H1 (cell line): ENCODE results near the gene HCST. TPM values are rescaled to one million over a fixed set of nuclear protein-coding genes. Genes with fewer than 3 reads are reported as not detected.

ENCODE experiments used
- CHD1 ChIP-seq: IDR thresholded peaks from 2 replicates; pipeline ENCODE4 v1.6.1; 2012; ENCODE audit warnings: low read depth, low read length, improper control_type of control experiment
- CREB1 ChIP-seq: IDR thresholded peaks from 2 replicates; pipeline ENCODE4 v1.6.1; 2012; ENCODE audit warnings: inconsistent platforms
- EP300 ChIP-seq, 2 experiments: IDR thresholded peaks; 1 replicate in 1 of 2; 2 replicates in 1 of 2; pipeline ENCODE4 v1.6.1; 2011 to 2012; ENCODE audit warnings: low read depth in 2 of 2, low read length in 2 of 2, mild to moderate bottlenecking in 2 of 2, borderline replicate concordance in 1 of 2, inconsistent platforms in 1 of 2, moderate library complexity in 1 of 2
- NANOG ChIP-seq: IDR thresholded peaks from 2 replicates; pipeline ENCODE4 v1.6.1; 2011; ENCODE audit warnings: low read length, low read depth, mild to moderate bottlenecking, inconsistent platforms; ENCODE audit not compliant: insufficient read depth, poor library complexity, severe bottlenecking
- RAD21 ChIP-seq, 2 experiments: IDR thresholded peaks in 1 of 2; conservative IDR thresholded peaks in 1 of 2; 2 replicates each; pipeline ENCODE4 v1.6.1; 2011; ENCODE audit warnings: low read depth in 2 of 2, low read length in 2 of 2, improper control_type of control experiment in 1 of 2, inconsistent platforms in 1 of 2, mild to moderate bottlenecking in 1 of 2, moderate library complexity in 1 of 2
- RBBP5 ChIP-seq: IDR thresholded peaks from 2 replicates; pipeline ENCODE4 v1.7.1; 2012; ENCODE audit warnings: low read depth, mild to moderate bottlenecking, inconsistent platforms, low read length, moderate library complexity, borderline replicate concordance
- SIX5 ChIP-seq: IDR thresholded peaks from 2 replicates; pipeline ENCODE4 v1.6.1; 2011; ENCODE audit warnings: mild to moderate bottlenecking, low read depth, low read length
- TBP ChIP-seq: IDR thresholded peaks from 2 replicates; pipeline ENCODE4 v1.6.1; 2011; ENCODE audit warnings: low read depth, low read length, improper control_type of control experiment
- polyA plus RNA-seq, 7 experiments: library from polyadenylated mRNA; depleted of rRNA in 3 of 7; stranded (reverse) in 5 of 7; unstranded in 2 of 7; fragments of >200 nt in 5 of 7; fragments of 200-250 nt in 2 of 7; gene quantifications; 1 replicate in 5 of 7; 2 replicates in 1 of 7; 4 replicates in 1 of 7; pipeline versions ENCODE4 v1.2.1 to v1.2.3, GENCODE V29; 2011 to 2013; ENCODE audit warnings: missing spikeins in 2 of 7, mixed read lengths in 2 of 7
- total RNA-seq: library from RNA; stranded (reverse); fragmentation: NEBNext Ultra II Directional; extraction: Animal tissue kit (Norgen Biotek cat#: 25700); gene quantifications from 2 replicates; pipeline ENCODE4 v1.2.1, GENCODE V29; 2021

Gene HCST
- total and polyA plus RNA-seq, 2 of the 8 experiments (the other 6 are each of a cell fraction or from before 2014, with no cell fraction given) = 2.8 TPM; not detected in 1

GRCh38 chr19:35889370-35890112 is 12.8 kb upstream of the HCST start (continued):
- no peak for TF ChIP-seq RAD21 (IDR thresholded peaks at IDR 0.05 in 1 of 2, conservative IDR thresholded peaks at IDR 0.05 in 1 of 2; ENCODE audit: low read depth in 2 of 2, low read length in 2 of 2)
- no peak for TF ChIP-seq NANOG
- TF ChIP-seq CHD1 = no peak
- TF ChIP-seq TBP = no peak
- TF ChIP-seq SIX5 = no peak
- no peak for TF ChIP-seq RBBP5
- no peak for TF ChIP-seq EP300 (IDR thresholded peaks at IDR 0.05; ENCODE audit: borderline replicate concordance in 1 of 2, low read depth in 2 of 2, low read length in 2 of 2)
- TF ChIP-seq CREB1 = no peak
